GM12892 (cell line): ENCODE data around the gene PDIA5.

Experiments used
- POLR2A ChIP-seq: IDR thresholded peaks from 2 replicates; pipeline ENCODE4 v1.6.1; 2011; ENCODE audit warnings: low read depth, low read length, control low read depth
- POLR2AphosphoS5 ChIP-seq: IDR thresholded peaks from 2 replicates; pipeline ENCODE4 v1.6.1; 2011; ENCODE audit warnings: low read depth, low read length, control low read depth

DNA sequence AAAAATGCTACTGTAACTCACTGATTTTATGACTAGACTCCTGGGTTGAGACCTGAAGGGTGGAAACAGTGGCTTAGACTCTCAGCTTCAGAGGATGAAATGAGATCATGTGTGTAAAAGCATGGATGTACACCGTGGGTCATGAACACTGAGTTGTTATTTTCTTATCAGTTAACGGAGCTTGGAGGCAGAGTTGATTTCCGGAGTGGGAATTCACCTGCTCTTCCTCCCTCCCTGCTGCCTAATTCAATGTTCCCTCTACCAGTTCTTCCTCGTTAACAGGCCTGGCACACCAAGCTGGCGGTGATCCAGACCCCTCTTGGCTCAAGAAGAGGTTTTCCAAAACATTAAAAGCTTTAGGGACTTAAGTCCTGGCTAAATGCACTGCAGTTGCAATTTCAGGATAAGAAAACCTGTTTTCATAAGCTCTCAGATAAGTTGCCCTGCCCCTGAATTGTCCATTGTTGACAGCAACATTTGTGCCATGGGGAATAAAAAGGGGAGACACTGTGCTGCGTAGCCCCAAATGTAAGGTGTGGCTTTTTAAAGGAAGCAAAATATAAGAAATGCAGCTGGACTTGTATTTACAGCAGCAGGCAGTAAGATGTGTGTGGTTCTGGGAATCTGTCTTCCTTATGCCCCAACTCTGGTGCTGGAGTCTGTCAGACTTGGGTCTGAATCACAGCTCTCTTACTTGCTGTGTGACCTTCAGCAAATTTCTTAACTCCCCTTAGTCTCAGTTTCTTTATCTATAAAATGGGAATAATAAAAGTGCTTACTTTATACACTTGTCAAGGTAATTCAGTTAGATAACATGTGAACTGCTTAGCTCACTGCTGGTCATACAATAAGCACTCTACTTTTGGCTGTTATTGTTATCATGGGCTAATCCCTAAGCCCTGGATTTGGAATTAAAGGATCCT, 9.9 kb downstream of the PDIA5 start:
- TF ChIP-seq POLR2A (no peak), POLR2AphosphoS5 (no peak)
